ENCODE results near the gene POLR1C.
"Not testable (repeated sequence)": the region's sequence is repeated elsewhere in the genome, so short reads cannot be mapped to it uniquely, and the experiment has no call there.

POLR1C gene

GRCh38 chr6:43510827-43511163 is 6.1 kb upstream of the POLR1C start:
- no peak for DNase-seq

GRCh38 chr6:43511824-43512415 is 5.0 kb upstream of the POLR1C start:
- DNase-seq, result no peak

DNA sequence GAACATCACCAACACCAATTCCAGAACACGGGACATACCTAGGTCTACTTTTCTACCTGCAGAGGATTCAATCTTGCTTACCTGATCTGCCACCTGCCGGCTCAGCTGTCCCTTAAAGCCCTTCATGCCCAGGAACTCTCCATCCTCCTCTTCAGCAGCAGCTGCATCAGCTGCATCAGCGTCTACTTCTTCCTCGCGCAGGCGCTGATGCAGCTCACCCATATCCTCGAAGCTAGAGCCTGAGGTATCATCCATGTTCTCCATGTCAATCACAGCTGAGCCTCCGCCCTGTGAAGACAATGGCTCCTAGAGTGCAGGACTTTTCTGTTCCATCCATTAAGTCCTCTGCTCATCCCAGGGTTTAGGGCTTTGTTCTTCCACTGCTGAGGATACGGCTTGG is 1.1 kb upstream of the POLR1C start:
- no peak for DNase-seq

GRCh38 chr6:43516367-43516696 is 557 bp upstream of the POLR1C start:
- no peak for DNase-seq

DNA sequence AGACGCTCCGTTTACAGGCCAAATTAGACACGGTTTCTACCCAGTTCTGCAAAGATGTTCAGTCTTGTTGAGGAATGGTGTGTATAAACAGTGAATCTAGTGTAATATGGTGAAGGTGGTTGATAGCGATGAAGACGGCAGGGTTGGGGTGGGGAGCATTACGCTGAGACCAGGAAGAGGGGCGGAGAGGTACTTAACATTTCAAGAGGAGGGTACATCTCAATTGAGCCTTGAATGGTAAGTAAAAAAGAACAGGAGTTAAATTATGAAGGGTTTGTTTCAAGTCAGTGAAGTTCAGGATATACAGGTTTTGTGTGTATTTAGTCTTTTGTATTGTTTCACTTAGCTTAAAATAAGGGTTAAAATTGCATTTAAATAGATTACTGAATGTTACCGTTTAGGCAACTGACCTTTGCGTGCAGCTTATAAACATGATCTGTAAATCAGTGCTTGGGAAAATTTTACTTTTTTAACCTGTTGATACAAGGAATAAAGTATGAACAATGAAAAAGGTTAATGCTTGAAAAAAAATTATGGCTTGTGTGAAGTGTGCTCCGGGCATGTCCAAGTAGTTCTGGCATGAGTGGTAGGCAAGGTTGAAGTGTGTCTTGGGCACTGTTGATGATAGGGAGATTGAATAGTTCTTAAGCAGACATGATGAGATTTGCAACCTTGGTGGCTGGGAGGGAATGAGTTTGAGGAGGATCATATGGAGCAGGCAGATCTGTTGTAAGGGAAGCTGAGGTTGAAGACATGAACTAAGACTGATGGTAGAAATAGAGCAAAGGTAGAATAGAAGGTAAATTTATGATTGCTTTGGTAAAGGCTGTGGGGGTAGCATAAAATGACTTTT is 842 bp downstream of the POLR1C start:
- DNase-seq, result no peak

GRCh38 chr6:43520097-43520496 is 3.2 kb downstream of the POLR1C start:
- no peak for DNase-seq

DNA sequence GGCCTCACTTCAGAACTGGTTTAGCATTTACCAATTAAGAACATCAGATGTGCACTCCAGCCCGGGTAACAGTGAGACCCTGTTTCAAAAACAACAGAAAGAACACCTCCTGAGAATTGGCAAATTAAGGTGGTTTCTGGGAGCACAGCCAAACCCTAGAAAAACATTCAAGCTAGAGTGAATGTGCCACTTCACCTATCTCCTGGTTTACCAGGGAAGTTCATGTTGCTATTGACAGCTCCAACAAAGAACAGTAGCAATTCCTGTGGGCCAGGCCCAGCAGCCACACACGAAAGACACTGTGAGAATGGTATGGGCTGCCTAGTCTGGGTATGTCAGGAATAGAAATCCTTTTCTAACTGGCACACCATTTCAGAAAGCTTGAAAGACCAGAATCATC is 4.9 kb downstream of the POLR1C start:
- DNase-seq, result no peak

GRCh38 chr6:43522547-43523261 is 5.8 kb downstream of the POLR1C start:
- no peak for DNase-seq

DNA sequence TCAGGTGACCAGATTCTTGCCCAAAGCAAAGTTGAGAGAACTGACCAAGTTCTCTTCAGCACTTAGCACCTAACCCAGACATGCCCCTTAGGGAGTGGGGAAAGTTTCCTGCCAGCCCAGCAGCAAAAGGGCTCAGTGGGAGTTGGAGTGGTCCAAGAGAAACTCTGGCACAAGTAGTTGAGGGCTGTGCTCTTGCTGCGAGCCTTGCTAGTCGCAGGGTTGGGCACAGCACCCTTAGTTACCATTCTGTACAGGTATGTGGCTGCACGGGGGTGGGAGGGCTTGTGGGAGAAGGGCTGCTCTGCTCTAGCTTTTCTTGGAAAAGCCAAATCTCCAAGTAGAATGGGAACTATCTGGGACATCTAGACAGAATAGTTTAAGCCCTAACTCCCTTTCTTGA is 6.4 kb downstream of the POLR1C start:
- no peak for DNase-seq

- no peak for DNase-seq
Observed at GRCh38 chr6:43524483-43524961, 7.6 kb downstream of the POLR1C start.

DNA sequence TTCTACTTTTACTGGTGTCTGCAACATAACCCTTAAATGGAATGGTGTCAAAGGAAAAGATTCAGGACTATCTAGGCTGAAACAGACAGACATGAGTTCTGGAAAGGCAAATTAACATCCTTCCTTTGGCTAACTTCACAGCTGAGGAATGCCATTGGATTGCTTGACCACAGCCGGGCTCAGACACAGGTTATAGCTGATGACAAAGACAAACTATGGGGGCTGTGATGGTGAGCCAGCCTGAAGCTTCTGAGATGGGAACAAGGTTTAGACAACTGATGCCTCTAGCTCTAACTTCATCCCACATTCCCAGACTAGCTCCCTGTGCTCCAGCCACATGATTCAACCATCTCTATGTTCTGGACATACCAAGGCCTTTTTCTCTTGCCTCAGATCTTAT is 15.3 kb downstream of the POLR1C start:
- no peak for DNase-seq

GRCh38 chr6:43538986-43539385 is 22.1 kb downstream of the POLR1C start:
- DNase-seq, result not testable (repeated sequence)

DNA sequence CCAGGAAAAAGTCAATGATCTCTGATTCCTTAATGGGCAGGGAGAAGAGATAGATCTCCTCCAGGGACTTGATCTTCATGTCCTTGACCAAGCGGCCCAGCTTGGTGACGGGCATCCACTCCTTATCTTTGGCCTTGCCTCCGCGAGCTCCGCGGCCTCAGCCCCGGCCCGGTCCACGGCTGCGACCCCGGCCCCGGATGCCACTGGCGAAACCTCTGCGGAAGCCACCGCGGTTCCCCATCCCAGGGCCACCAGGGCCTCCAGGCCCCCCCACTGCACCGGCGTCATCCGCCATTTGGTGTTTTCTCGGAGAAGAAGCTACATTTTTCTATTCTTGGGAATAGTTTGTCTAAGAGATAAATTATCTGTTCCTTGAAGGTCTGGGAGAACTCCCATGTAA is 22.5 kb downstream of the POLR1C start:
- DNase-seq, result not testable (repeated sequence)

GRCh38 chr6:43540507-43540906 is 23.6 kb downstream of the POLR1C start:
- no peak for DNase-seq

DNA sequence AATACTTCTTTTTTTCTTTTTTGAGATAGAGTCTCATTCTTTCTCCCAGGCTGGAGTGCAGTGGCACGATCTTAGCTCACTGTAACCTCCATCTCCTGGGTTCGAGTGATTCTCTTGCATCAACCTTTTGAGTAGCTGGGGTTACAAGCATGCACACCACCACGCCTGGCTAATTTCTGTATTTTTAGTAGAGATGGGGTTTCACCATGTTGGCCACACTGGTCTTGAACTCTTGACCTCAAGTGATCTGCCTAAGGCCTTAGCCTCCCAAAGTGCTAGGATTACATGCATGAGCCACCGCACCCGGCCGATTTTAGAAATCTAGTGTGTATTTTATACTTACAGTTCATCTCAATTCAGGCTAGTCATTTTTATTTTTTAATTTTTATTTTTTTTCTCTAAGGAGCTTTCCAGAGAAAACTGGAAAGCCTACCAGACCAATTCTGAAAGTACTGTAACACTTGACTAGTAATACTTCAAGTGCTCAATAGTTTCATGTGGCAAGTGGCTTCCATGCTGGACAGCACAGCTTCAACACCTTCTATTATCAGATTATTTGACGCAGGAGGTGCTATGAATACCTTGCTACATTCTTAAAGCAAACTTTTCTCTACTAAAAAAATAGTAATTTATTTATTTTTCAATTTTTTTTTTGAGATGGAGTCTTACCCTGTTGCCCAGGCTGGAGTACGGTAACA is 25.0 kb downstream of the POLR1C start:
- DNase-seq, result no peak

DNA sequence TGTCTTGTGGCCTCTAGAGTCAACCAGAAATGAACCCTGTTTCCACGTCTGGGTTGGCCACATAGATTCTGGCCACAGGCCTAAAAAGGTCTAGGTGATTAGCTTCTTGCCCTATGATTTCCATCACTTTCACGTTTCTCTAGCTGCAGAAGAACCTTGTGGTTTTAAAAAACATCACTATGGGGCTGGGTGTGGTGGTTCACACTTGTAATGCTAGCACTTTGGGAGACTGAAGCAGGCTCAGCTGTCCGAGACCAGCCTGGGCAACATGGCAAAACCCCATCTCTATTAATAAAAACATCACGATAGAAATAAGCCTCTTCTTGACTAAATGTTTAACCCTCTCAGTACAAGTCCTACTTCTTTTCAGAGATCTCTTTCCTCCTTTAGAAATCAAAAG is 27.6 kb downstream of the POLR1C start:
- DNase-seq, result no peak

- peak; percentile 33 to 34 for DNase-seq
Observed at GRCh38 chr6:43547222-43547621, 30.3 kb downstream of the POLR1C start.

DNA sequence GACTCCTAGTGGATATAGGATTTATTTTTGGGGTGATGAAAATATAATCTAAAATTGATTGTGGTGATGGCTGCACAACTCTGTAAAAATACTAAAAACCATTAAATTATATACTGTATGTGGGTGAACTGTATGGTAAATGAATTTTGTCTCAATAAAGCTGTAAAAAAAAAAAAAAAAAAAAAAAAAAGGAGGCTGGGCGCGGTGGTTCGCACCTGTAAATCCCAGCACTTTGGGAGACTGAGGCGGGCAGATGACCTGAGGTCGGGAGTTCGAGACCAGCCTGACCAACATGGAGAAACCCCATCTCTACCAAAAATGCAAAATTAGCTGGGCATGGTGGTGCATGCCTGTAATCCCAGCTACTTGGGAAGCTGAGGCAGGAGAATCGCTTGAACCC is 40.7 kb downstream of the POLR1C start:
- not testable (repeated sequence) for DNase-seq

DNA sequence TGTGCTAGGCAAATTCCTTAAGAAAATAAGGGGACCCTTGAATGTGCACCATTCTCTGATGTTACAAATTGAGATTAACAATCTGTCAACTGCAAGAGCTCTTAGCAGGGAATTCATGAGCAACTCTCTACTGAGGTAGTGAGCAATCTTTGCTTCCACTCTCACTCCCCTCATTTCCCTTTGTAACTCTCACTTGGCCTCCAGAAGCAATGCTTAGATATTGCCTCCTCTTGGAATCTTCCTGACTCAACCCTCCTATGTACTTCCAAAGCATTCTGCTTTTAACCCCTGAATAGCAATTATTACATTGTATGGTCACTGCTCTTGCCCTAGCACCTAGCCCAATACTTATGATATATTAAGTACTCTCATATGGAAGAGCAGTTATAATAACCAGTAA is 42.4 kb downstream of the POLR1C start:
- no peak for DNase-seq

- peak; percentile 5 to 24 for DNase-seq
Observed at GRCh38 chr6:43570876-43571441, 54.1 kb downstream of the POLR1C start.
